SK-N-SH (cell line): ENCODE measurements around the gene PROM2. TPM values are rescaled to one million over a fixed set of nuclear protein-coding genes. Genes with fewer than 3 reads are reported as not detected.

Source experiments
- CTCF ChIA-PET: fragments of 300-600, 350-600 bp; formaldehyde crosslinking; extraction: SDS; loops from one replicate; lab custom pipeline; 2021; lab: Yijun Ruan, JAX
- POLR2A ChIA-PET: fragments of 350-600 bp; sonication (Branson Sonifier 250); formaldehyde crosslinking; extraction: SDS; loops from one replicate; lab custom pipeline; 2020; ENCODE audit warnings: antibody characterized with exemption, inconsistent platforms; lab: Yijun Ruan, JAX
- DNase-seq: peaks from one replicate; pipeline ENCODE4 v3.0.0; 2012
- H2AFZ ChIP-seq: fragments of 200-600 bp; sonication (generic); 2 replicates; pipeline ENCODE4 v1.8.1; 2016; ENCODE audit warnings: antibody characterized with exemption, mild to moderate bottlenecking, low read depth
- H3F3A ChIP-seq: fragments of 200-600 bp; sonication (generic); replicated peaks from 2 replicates; pipeline ENCODE3; 2016; ENCODE audit warnings: antibody characterized with exemption, mild to moderate bottlenecking; ENCODE audit not compliant: insufficient read depth
- H3K27ac ChIP-seq, 2 experiments: fragments of 200-500 bp in 1 of 2; fragments of 200-600 bp in 1 of 2; sonication (Bioruptor generic) in 1 of 2; sonication (generic), shearing (Covaris generic) in 1 of 2; 2 replicates each; pipeline versions ENCODE4 v1.5.1 to v1.6.1; 2014 to 2016; ENCODE audit warnings: low read depth in 2 of 2, inconsistent platforms in 1 of 2, low read length in 1 of 2, mild to moderate bottlenecking in 1 of 2, mixed read lengths in 1 of 2
- H3K27me3 ChIP-seq: fragments of 200-600 bp; sonication (generic), shearing (Covaris generic); 2 replicates; pipeline ENCODE4 v1.6.1; 2016; ENCODE audit warnings: mixed run types; ENCODE audit not compliant: insufficient read depth
- H3K36me3 ChIP-seq, 2 experiments: fragments of 200-500 bp in 1 of 2; fragments of 200-600 bp in 1 of 2; sonication (Bioruptor generic) in 1 of 2; sonication (generic) in 1 of 2; replicated peaks in 1 of 2; 2 replicates each; pipeline versions ENCODE3 to v1.5.1; 2014 to 2016; ENCODE audit warnings: low read length in 1 of 2, mild to moderate bottlenecking in 1 of 2; ENCODE audit not compliant: insufficient read depth in 2 of 2, control insufficient read depth in 1 of 2
- H3K4me1 ChIP-seq, 2 experiments: fragments of 200-500 bp in 1 of 2; fragments of 200-600 bp in 1 of 2; sonication (Bioruptor generic) in 1 of 2; sonication (generic), shearing (Covaris generic) in 1 of 2; 2 replicates each; pipeline versions ENCODE4 v1.5.1 to v1.6.1; 2014 to 2016; ENCODE audit warnings: low read depth in 1 of 2, low read length in 1 of 2, mixed run types in 1 of 2; ENCODE audit not compliant: insufficient read depth in 2 of 2, control insufficient read depth in 1 of 2
- H3K4me2 ChIP-seq: fragments of 200-600 bp; sonication (generic), shearing (Covaris generic); 2 replicates; pipeline ENCODE4 v1.6.1; 2017; ENCODE audit warnings: mixed run types
- H3K4me3 ChIP-seq, 2 experiments: fragments of 200-500 bp in 1 of 2; fragments of 200-600 bp in 1 of 2; sonication (Bioruptor generic) in 1 of 2; sonication (generic), shearing (Covaris generic) in 1 of 2; 2 replicates each; pipeline versions ENCODE4 v1.5.1 to v1.8.1; 2014 to 2016; ENCODE audit warnings: low read depth in 2 of 2, inconsistent platforms in 1 of 2, low read length in 1 of 2, mild to moderate bottlenecking in 1 of 2, mixed read lengths in 1 of 2, moderate library complexity in 1 of 2
- H3K79me2 ChIP-seq: fragments of 200-600 bp; sonication (generic); 2 replicates; pipeline ENCODE4 v1.8.1; 2017; ENCODE audit warnings: mild to moderate bottlenecking; ENCODE audit not compliant: insufficient read depth
- H3K9ac ChIP-seq: fragments of 200-600 bp; sonication (generic); 2 replicates; pipeline ENCODE4 v1.6.1; 2017; ENCODE audit warnings: mixed run types
- H3K9me2 ChIP-seq: fragments of 200-600 bp; sonication (generic); 2 replicates; pipeline ENCODE4 v1.6.1; 2017; ENCODE audit warnings: mixed run types
- H3K9me3 ChIP-seq: fragments of 200-600 bp; sonication (generic); 2 replicates; pipeline ENCODE4 v1.6.1; 2017; ENCODE audit warnings: mixed run types, mild to moderate bottlenecking, moderate library complexity
- H4K20me1 ChIP-seq: fragments of 200-600 bp; sonication (generic); 2 replicates; pipeline ENCODE4 v1.6.1; 2017; ENCODE audit warnings: mild to moderate bottlenecking, mixed run types; ENCODE audit not compliant: insufficient read depth
- CTCF ChIP-seq: fragments of 200-600 bp; sonication (generic); IDR thresholded peaks from 2 replicates; pipeline ENCODE4 v1.6.1; 2017; ENCODE audit warnings: antibody characterized with exemption, mild to moderate bottlenecking, moderate library complexity
- EP300 ChIP-seq, 2 experiments: IDR thresholded peaks; 2 replicates each; pipeline versions ENCODE4 v1.4.0 to v1.6.1; 2012; ENCODE audit warnings: borderline replicate concordance in 1 of 2, low read depth in 1 of 2, low read length in 1 of 2
- FOSL2 ChIP-seq: IDR thresholded peaks from 2 replicates; pipeline ENCODE4 v1.4.0; 2012; ENCODE audit warnings: low read depth, mild to moderate bottlenecking, moderate library complexity, borderline replicate concordance
- FOXJ3 ChIP-seq: sonication (generic); formaldehyde crosslinking; IDR thresholded peaks from 2 replicates; pipeline ENCODE4 v1.5.1; 2020; ENCODE audit warnings: mild to moderate bottlenecking, missing genetic modification reagents
- FOXM1 ChIP-seq: IDR thresholded peaks from 2 replicates; pipeline ENCODE4 v1.4.0; 2012; ENCODE audit warnings: low read depth, mild to moderate bottlenecking
- GABPA ChIP-seq: IDR thresholded peaks from 2 replicates; pipeline ENCODE4 v1.4.0; 2012; ENCODE audit warnings: low read depth, mild to moderate bottlenecking
- GATA2 ChIP-seq: sonication (generic); formaldehyde crosslinking; IDR thresholded peaks from 2 replicates; pipeline ENCODE4 v1.5.0; 2020; ENCODE audit warnings: mild to moderate bottlenecking, missing genetic modification reagents
- MAX ChIP-seq: IDR thresholded peaks from 2 replicates; pipeline ENCODE4 v1.4.0; 2012; ENCODE audit warnings: low read depth
- MEF2A ChIP-seq: IDR thresholded peaks from 2 replicates; pipeline ENCODE4 v1.4.0; 2012; ENCODE audit warnings: low read depth, borderline replicate concordance
- MXI1 ChIP-seq: IDR thresholded peaks from 2 replicates; pipeline ENCODE4 v1.6.1; 2012; ENCODE audit warnings: mild to moderate bottlenecking, low read depth, low read length, improper control_type of control experiment
- NFIC ChIP-seq: IDR thresholded peaks from 2 replicates; pipeline ENCODE4 v1.4.0; 2012; ENCODE audit warnings: borderline replicate concordance
- RAD21 ChIP-seq: IDR thresholded peaks from 2 replicates; pipeline ENCODE4 v1.6.1; 2012; ENCODE audit warnings: mild to moderate bottlenecking, low read length
- RFX5 ChIP-seq: IDR thresholded peaks from 2 replicates; pipeline ENCODE4 v1.6.1; 2012; ENCODE audit warnings: mild to moderate bottlenecking, improper control_type of control experiment, low read length
- RXRA ChIP-seq: IDR thresholded peaks from 2 replicates; pipeline ENCODE4 v1.4.0; 2012; ENCODE audit warnings: low read depth, mild to moderate bottlenecking, borderline replicate concordance
- SIN3A ChIP-seq: IDR thresholded peaks from 2 replicates; pipeline ENCODE4 v1.6.1; 2012; ENCODE audit warnings: low read depth, mild to moderate bottlenecking, low read length, moderate library complexity, borderline replicate concordance
- SMC3 ChIP-seq: IDR thresholded peaks from 2 replicates; pipeline ENCODE4 v1.6.1; 2012; ENCODE audit warnings: low read depth, low read length, improper control_type of control experiment
- USF1 ChIP-seq: IDR thresholded peaks from 2 replicates; pipeline ENCODE4 v1.4.0; 2012; ENCODE audit warnings: low read depth, borderline replicate concordance
- USF2 ChIP-seq: fragments of 150-350 bp; IDR thresholded peaks from 2 replicates; pipeline ENCODE4 v1.6.1; 2017; ENCODE audit warnings: antibody characterized with exemption, low read length, low read depth, borderline replicate concordance
- YY1 ChIP-seq: IDR thresholded peaks from 2 replicates; pipeline ENCODE4 v1.4.0; 2012; ENCODE audit warnings: low read depth, mild to moderate bottlenecking
- WGBS: methylation state at CpG from one replicate; pipeline ENCODE4 v1.1.6; 2017; ENCODE audit warnings: low lambda C conversion rate; 5-methylcytosine and 5-hydroxymethylcytosine counted together
- polyA plus RNA-seq, 3 experiments: library from polyadenylated mRNA; depleted of rRNA; stranded (reverse); fragments of >200 nt; gene quantifications; 2 replicates each; pipeline ENCODE4 v1.2.3, GENCODE V29; 2012

The PROM2 gene
- polyA plus RNA-seq, 1 of the 3 experiments (the other 2 are of a cell fraction), result 0.38 TPM

- no peaks in the 10 kb centered on the region; a peak in 1 of 4 replicates for H3K4me1 ChIP-seq
- POLR2A ChIA-PET, result no interaction called here
- no peaks in the 10 kb centered on the region for H3K27me3 ChIP-seq
- H3K79me2 ChIP-seq, result no peaks in the 10 kb centered on the region
- no peak overlapping the region for H2AFZ ChIP-seq
- CTCF ChIA-PET, result interaction anchor here (1.0 to 2.9 kb wide), 3 partner anchors 13 to 94 kb away, joined by 4 to 7 read pairs (median 4); no protein-coding TSS in a partner anchor
- no peak overlapping the region for H3K9ac ChIP-seq
- TF ChIP-seq FOXJ3 (CRISPR knock-in tag), result no peak
- TF ChIP-seq MAX, result no peak
- TF ChIP-seq FOSL2, result no peak
- TF ChIP-seq RAD21, result no peak
- no peak for TF ChIP-seq MXI1
- no peak for TF ChIP-seq CTCF
- TF ChIP-seq RXRA, result no peak
- no peaks in the 10 kb centered on the region for H4K20me1 ChIP-seq
- no peaks in the 10 kb centered on the region for H3K9me3 ChIP-seq
- H3K27ac ChIP-seq, result no peak overlapping the region
- H3K9me2 ChIP-seq, result no peaks in the 10 kb centered on the region
- no peak overlapping the region for H3K4me2 ChIP-seq
- no peak overlapping the region for H3K4me3 ChIP-seq
- H3F3A ChIP-seq, result no peaks in the 10 kb centered on the region
- DNase-seq, result no peak
- H3K36me3 ChIP-seq, result no peaks in the 10 kb centered on the region
- WGBS, result 84% methylated on average over 10 of the region's 10 CpGs
These were observed 51.6 kb downstream of the PROM2 start for GRCh38 chr2:95325590-95326432.

- Histone ChIP-seq H3K4me2 (no peak overlapping the region), H4K20me1 (no peaks in the 10 kb centered on the region), H3K79me2 (no peaks in the 10 kb centered on the region), H3K4me3 (no peak overlapping the region), H3K9me2 (no peaks in the 10 kb centered on the region), H3K4me1 (no peaks in the 10 kb centered on the region; a peak in 1 of 4 replicates), H3F3A (no peaks in the 10 kb centered on the region), H2AFZ (no peak overlapping the region), H3K27me3 (no peaks in the 10 kb centered on the region), H3K36me3 (no peaks in the 10 kb centered on the region), H3K9ac (no peak overlapping the region), H3K27ac (no peak overlapping the region), H3K9me3 (no peaks in the 10 kb centered on the region)
- CTCF ChIA-PET, result interaction anchor here (1.8 to 5.6 kb wide), 2 partner anchors 11 to 18 kb away, joined by 6 to 40 read pairs; no protein-coding TSS in a partner anchor
- WGBS, result 89% methylated on average over 28 of the region's 30 CpGs
- POLR2A ChIA-PET, result no interaction called here
- no peak for DNase-seq
- TF ChIP-seq FOSL2 (no peak), MXI1 (no peak), SMC3 (no peak), SIN3A (no peak), USF2 (no peak), USF1 (no peak), MEF2A (no peak), FOXM1 (no peak), EP300 (IDR thresholded peaks at IDR 0.05; ENCODE audit: borderline replicate concordance in 1 of 2, low read depth in 1 of 2, low read length in 1 of 2) (no peak), YY1 (no peak), NFIC (no peak), RFX5 (no peak), GABPA (no peak), CTCF (no peak), GATA2 (CRISPR knock-in tag) (no peak)
These were observed 52.3 kb downstream of the PROM2 start for GRCh38 chr2:95326433-95327140.
